HCT116 (cell line): ENCODE measurements around the gene LRRTM4. TPM values are rescaled to one million over a fixed set of nuclear protein-coding genes. Genes with fewer than 3 reads are reported as not detected.

Source experiments
- ATAC-seq: fragments of 200-7000 bp; cut with Tn5 transposase; 2 replicates; pipeline ENCODE4 v1.9.1; 2020; ENCODE audit warnings: mild to moderate bottlenecking, moderate library complexity
- BruUV-seq: library from RNA; stranded (reverse); fragments of 400-500 nt; replicated peaks from 2 replicates; lab custom pipeline; 2021; lab: Mats Ljungman, UMichigan
- CTCF ChIA-PET: fragments of 300-600 bp; sonication (Branson Sonifier 250); formaldehyde crosslinking; loops from one replicate; lab custom pipeline; 2021; ENCODE audit warnings: antibody characterized with exemption; lab: Charles Lee
- POLR2A ChIA-PET: fragments of 300-600, 350-600 bp; sonication (Branson Sonifier 250); formaldehyde crosslinking; loops from one replicate; lab custom pipeline; 2021; ENCODE audit warnings: antibody characterized with exemption; lab: Charles Lee
- RAD21 ChIA-PET, 2 experiments: fragments of 300-600 bp; sonication (Branson Sonifier 250); formaldehyde crosslinking; loops; one replicate each; lab custom pipeline; 2023; ENCODE audit warnings: low total read pairs in 2 of 2; ENCODE audit not compliant: uncharacterized antibody in 2 of 2, unreplicated experiment in 2 of 2, low non-redundant PET in 1 of 2; lab: Charles Lee
- DNase-seq: peaks from one replicate; pipeline ENCODE4 v3.0.0-alpha.2; 2010; ENCODE audit warnings: low read depth, low spot score
- H2AFZ ChIP-seq: fragments of 200-600 bp; shearing (Covaris generic), sonication (generic); 2 replicates; pipeline ENCODE4 v1.6.1; 2017; ENCODE audit warnings: low read depth, mixed run types, mixed read lengths, antibody characterized with exemption, low read length; ENCODE audit not compliant: poor library complexity, severe bottlenecking
- H3K27ac ChIP-seq: 2 replicates; pipeline ENCODE4 v1.5.1; 2012; ENCODE audit warnings: low read depth, low read length
- H3K27me3 ChIP-seq: fragments of 200-600 bp; sonication (generic); 2 replicates; pipeline ENCODE4 v1.6.1; 2016; ENCODE audit warnings: mixed run types, low read length, mixed read lengths; ENCODE audit not compliant: insufficient read depth
- H3K36me3 ChIP-seq, 2 experiments: fragments of 200-500 bp in 1 of 2; fragments of 200-600 bp in 1 of 2; sonication (Bioruptor generic) in 1 of 2; sonication (generic) in 1 of 2; 2 replicates each; pipeline versions ENCODE4 v1.5.1 to v1.6.1; 2014 to 2016; ENCODE audit warnings: low read length in 2 of 2, inconsistent platforms in 1 of 2, mixed read lengths in 1 of 2, mixed run types in 1 of 2; ENCODE audit not compliant: insufficient read depth in 2 of 2, control insufficient read depth in 1 of 2
- H3K4me1 ChIP-seq, 2 experiments: fragments of 200-600 bp in 1 of 2; sonication (generic) in 1 of 2; 2 replicates each; pipeline versions ENCODE4 v1.5.1 to v1.6.1; 2012 to 2017; ENCODE audit warnings: low read length in 2 of 2, inconsistent platforms in 1 of 2, mild to moderate bottlenecking in 1 of 2, mixed read lengths in 1 of 2, mixed run types in 1 of 2, moderate library complexity in 1 of 2; ENCODE audit not compliant: insufficient read depth in 2 of 2, control insufficient read depth in 1 of 2
- H3K4me2 ChIP-seq: fragments of 200-600 bp; sonication (generic); 2 replicates; pipeline ENCODE4 v1.6.1; 2017; ENCODE audit warnings: mixed run types, low read length, mixed read lengths
- H3K4me3 ChIP-seq, 2 experiments: fragments of 200-600 bp in 1 of 2; sonication (generic) in 1 of 2; replicated peaks in 1 of 2; 2 replicates each; pipeline ENCODE4 v1.5.1; 2011 to 2016; ENCODE audit warnings: low read length in 2 of 2, control low read depth in 1 of 2, low read depth in 1 of 2, mild to moderate bottlenecking in 1 of 2, mixed read lengths in 1 of 2, mixed run types in 1 of 2
- H3K79me2 ChIP-seq: fragments of 200-600 bp; sonication (generic); 2 replicates; pipeline ENCODE4 v1.6.1; 2017; ENCODE audit warnings: mild to moderate bottlenecking, mixed run types, low read length, moderate library complexity, mixed read lengths; ENCODE audit not compliant: insufficient read depth
- H3K9ac ChIP-seq: fragments of 200-600 bp; sonication (generic); 2 replicates; pipeline ENCODE4 v1.6.1; 2016; ENCODE audit warnings: low read length, mixed read lengths
- H3K9me2 ChIP-seq: fragments of 200-600 bp; sonication (generic), shearing (Covaris generic); 2 replicates; pipeline ENCODE4 v1.6.1; 2017; ENCODE audit warnings: mixed run types, mild to moderate bottlenecking, moderate library complexity; ENCODE audit not compliant: insufficient read depth
- H3K9me3 ChIP-seq, 2 experiments: fragments of 200-500 bp in 1 of 2; fragments of 200-600 bp in 1 of 2; sonication (Bioruptor generic) in 1 of 2; sonication (generic) in 1 of 2; 2 replicates each; pipeline ENCODE4 v1.6.1; 2014 to 2017; ENCODE audit warnings: low read length in 2 of 2, mixed read lengths in 2 of 2, inconsistent platforms in 1 of 2, low read depth in 1 of 2, mild to moderate bottlenecking in 1 of 2, mixed run types in 1 of 2, moderate library complexity in 1 of 2; ENCODE audit not compliant: control insufficient read depth in 1 of 2, insufficient read depth in 1 of 2
- H4K20me1 ChIP-seq: fragments of 200-600 bp; sonication (generic), shearing (Covaris generic); 2 replicates; pipeline ENCODE4 v1.6.1; 2017; ENCODE audit warnings: mixed run types, mild to moderate bottlenecking, moderate library complexity; ENCODE audit not compliant: insufficient read depth
- CBX3 ChIP-seq: IDR thresholded peaks from 2 replicates; pipeline ENCODE4 v1.6.1; 2012; ENCODE audit warnings: low read depth
- CEBPB ChIP-seq: IDR thresholded peaks from 2 replicates; pipeline ENCODE4 v1.6.1; 2012; ENCODE audit warnings: low read depth
- CTCF ChIP-seq, 3 experiments: fragments of 200-600 bp in 1 of 3; sonication (generic) in 1 of 3; IDR thresholded peaks in 2 of 3; conservative IDR thresholded peaks in 1 of 3; 2 replicates each; pipeline ENCODE4 v1.5.1; 2012 to 2017; ENCODE audit warnings: low read depth in 2 of 3, low read length in 2 of 3, antibody characterized with exemption in 1 of 3, borderline replicate concordance in 1 of 3, control low read depth in 1 of 3, mild to moderate bottlenecking in 1 of 3, mixed read lengths in 1 of 3, mixed run types in 1 of 3, moderate library complexity in 1 of 3; ENCODE audit not compliant: insufficient read depth in 1 of 3
- EGR1 ChIP-seq: IDR thresholded peaks from 2 replicates; pipeline ENCODE4 v1.6.1; 2012; ENCODE audit warnings: low read depth
- FOSL1 ChIP-seq: IDR thresholded peaks from 2 replicates; pipeline ENCODE4 v1.6.1; 2012; ENCODE audit warnings: low read depth
- RAD21 ChIP-seq: IDR thresholded peaks from 2 replicates; pipeline ENCODE4 v1.6.1; 2012; ENCODE audit warnings: low read depth, mild to moderate bottlenecking
- SIN3A ChIP-seq: IDR thresholded peaks from 2 replicates; pipeline ENCODE4 v1.6.1; 2012; ENCODE audit warnings: low read depth
- ZFX ChIP-seq: fragments of 450-650 bp; IDR thresholded peaks from 2 replicates; pipeline ENCODE4 v1.6.1; 2017
- intact Hi-C: fragments of 100-400 bp; cut with micrococcal nuclease; formaldehyde crosslinking; loops from 2 replicates; pipeline ENCODE4 v1.10.0; 2022
- total RNA-seq: library from RNA; stranded (reverse); gene quantifications from one replicate; pipeline ENCODE4 v1.2.1, GENCODE V29; 2021; ENCODE audit not compliant: unreplicated experiment

Gene LRRTM4
- total RNA-seq, 1 experiment from 2014 or later = 0.25 TPM

DNA sequence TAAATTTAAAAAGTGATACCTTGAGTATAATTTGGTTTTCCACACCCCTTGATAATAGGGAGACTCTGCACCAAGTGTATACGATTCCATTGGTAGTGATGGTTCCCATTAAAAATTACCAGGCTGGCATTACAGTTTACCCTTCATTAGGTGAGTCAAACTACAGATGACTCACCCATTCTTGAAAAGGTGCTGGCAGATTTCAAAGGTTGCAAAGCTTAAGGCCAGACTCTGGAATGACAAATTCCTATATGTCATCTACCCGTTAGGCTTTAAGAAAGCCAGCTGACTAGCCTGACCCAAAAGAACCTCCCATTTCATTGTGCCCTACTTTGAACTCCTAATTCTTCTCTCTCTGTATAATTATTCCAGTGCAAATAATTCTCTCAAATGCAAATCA lies 124.4 kb downstream of the LRRTM4 start:
- ChIA-PET CTCF (no interaction called here), POLR2A (no interaction called here), RAD21 (no interaction called here)
- intact Hi-C loops = no loop called here
- no TSS peak for BruUV-seq
- Histone ChIP-seq H3K79me2 (no peaks in the 10 kb centered on the region), H3K4me1 (no peaks in the 10 kb centered on the region), H3K36me3 (no peaks in the 10 kb centered on the region), H3K27ac (no peak overlapping the region), H2AFZ (no peak overlapping the region), H3K27me3 (no peaks in the 10 kb centered on the region), H3K4me3 (no peak overlapping the region), H3K9me2 (no peaks in the 10 kb centered on the region), H4K20me1 (no peaks in the 10 kb centered on the region), H3K4me2 (no peak overlapping the region), H3K9me3 (peaks cover 6 to 19% of the 10 kb centered on the region in 2 experiments; a peak in 2 of 4 replicates), H3K9ac (no peak overlapping the region)
- ATAC-seq = no peak
- no peak for TF ChIP-seq FOSL1
- no peak for TF ChIP-seq EGR1
- TF ChIP-seq SIN3A = no peak
- no peak for TF ChIP-seq CEBPB
- no peak for DNase-seq

- CTCF ChIA-PET = no interaction called here
- H3K4me2 ChIP-seq = no peak overlapping the region
- H3K4me1 ChIP-seq = no peaks in the 10 kb centered on the region
- DNase-seq (no peak), ATAC-seq (no peak)
- peaks cover 12 to 28% of the 10 kb centered on the region in 2 experiments; a peak in 2 of 4 replicates for H3K9me3 ChIP-seq
- H3K4me3 ChIP-seq = no peak overlapping the region
- no peak overlapping the region for H3K9ac ChIP-seq
- H3K9me2 ChIP-seq = no peaks in the 10 kb centered on the region
- TF ChIP-seq CBX3 (no peak), RAD21 (no peak), CTCF (IDR thresholded peaks at IDR 0.05 in 2 of 3, conservative IDR thresholded peaks at IDR 0.05 in 1 of 3; ENCODE audit: borderline replicate concordance in 1 of 3, insufficient read depth in 1 of 3, low read depth in 2 of 3, low read length in 2 of 3) (no peak), ZFX (no peak)
- H4K20me1 ChIP-seq = no peaks in the 10 kb centered on the region
- H3K27ac ChIP-seq = no peak overlapping the region
- RAD21 ChIA-PET = no interaction called here
- no peaks in the 10 kb centered on the region for H3K36me3 ChIP-seq
- POLR2A ChIA-PET = no interaction called here
- no peak overlapping the region for H2AFZ ChIP-seq
- no peaks in the 10 kb centered on the region for H3K27me3 ChIP-seq
- intact Hi-C loops = no loop called here
- no TSS peak for BruUV-seq
- no peaks in the 10 kb centered on the region for H3K79me2 ChIP-seq
Observed at GRCh38 chr2:77395011-77395410, 127.2 kb downstream of the LRRTM4 start.
